RPMI7951 (cell line): ENCODE data around the gene CPLX1. TPM values are rescaled to one million over a fixed set of nuclear protein-coding genes. Genes with fewer than 3 reads are reported as not detected.
"Not testable (repeated sequence)": the region's sequence is repeated elsewhere in the genome, so short reads cannot be mapped to it uniquely, and the experiment has no call there.

ENCODE experiments used
- DNase-seq: peaks from one replicate; pipeline ENCODE4 v3.0.0-alpha.2; 2012; ENCODE audit warnings: low read depth
- total RNA-seq: library from RNA; depleted of rRNA; stranded (reverse); fragments of >200 nt; shearing (Covaris generic); gene quantifications from 2 replicates; pipeline ENCODE4 v1.2.3, GENCODE V29; 2014

Gene CPLX1
- total RNA-seq, 1 experiment from 2014 or later: not detected

- no peak for DNase-seq
These were observed 68.8 kb downstream of the CPLX1 start for GRCh38 chr4:757111-757510.

GRCh38 chr4:754221-755120, 71.5 kb downstream of the CPLX1 start:
- no peak for DNase-seq

DNA sequence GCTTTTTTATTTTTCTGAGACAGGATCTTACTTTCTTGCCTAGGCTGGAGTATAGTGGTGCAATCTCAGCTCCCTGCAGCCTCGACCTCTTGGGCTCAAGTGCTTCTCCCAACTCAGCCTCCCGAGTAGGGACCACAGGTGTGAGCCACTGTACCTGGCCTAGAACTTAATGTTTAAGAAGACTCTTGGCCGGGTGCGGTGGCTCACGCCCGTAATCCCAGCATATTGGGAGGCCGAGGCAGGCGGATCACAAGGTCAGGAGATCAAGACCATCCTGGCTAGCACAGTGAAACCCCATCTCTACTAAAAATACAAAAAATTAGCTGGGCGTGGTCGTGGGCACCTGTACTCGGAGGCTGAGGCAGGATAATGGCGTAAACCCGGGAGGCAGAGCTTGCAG, 72.7 kb downstream of the CPLX1 start:
- DNase-seq: not testable (repeated sequence)

GRCh38 chr4:752196-752861, 73.6 kb downstream of the CPLX1 start:
- DNase-seq: no peak

DNA sequence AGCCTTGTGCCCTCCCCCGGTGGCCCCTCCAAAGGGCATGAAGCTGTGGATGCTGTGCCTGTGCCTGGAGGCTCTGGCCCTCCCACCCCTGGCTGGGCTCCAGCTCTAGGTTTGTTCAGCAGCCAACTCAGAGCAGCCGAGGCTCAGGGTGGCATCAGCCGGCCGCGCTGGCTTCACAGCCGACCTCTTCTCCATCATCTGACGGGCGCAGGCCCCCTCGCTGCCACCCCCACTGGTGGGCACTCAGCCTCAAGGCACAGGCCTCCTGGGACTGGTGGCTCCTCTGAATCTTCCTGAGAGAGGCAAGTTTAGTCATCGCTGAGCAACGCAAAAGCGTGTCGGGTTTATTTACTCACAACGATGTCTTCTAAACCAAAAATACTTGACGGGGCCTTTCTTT, 74.3 kb downstream of the CPLX1 start:
- no peak for DNase-seq

GRCh38 chr4:749698-750666, 75.9 kb downstream of the CPLX1 start:
- no peak for DNase-seq

- DNase-seq: no peak
These were observed 77.5 kb downstream of the CPLX1 start for GRCh38 chr4:748461-748860.

DNA sequence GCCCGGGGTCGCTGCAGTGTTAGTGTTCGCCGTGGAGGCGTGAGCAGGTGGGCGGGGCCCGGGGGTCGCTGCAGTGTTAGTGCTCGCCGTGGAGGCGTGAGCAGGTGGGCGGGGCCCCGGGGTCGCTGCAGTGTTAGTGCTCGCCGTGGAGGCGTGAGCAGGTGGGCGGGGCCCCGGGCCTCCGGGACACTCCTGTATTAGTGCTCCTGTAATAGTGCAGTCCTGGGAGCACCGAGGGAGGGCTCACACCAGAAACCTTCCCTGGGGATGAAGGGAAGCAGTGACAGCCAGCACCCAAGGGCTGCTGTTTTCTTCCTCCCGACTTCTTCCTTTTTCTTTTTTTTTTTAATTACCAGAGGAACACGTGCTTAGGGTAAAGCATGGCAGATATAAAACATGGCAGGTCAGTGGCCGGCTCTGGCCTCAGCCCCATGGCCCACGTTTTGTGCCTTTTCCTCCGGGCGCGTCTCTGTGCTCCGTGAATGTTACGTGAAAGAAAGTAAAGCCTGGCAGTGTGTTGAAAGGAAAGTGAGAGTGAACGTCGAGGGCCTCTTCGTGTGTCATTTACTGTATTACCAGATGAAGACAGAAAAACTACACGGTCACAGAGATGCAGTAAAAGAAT, 78.3 kb downstream of the CPLX1 start:
- no peak for DNase-seq

DNA sequence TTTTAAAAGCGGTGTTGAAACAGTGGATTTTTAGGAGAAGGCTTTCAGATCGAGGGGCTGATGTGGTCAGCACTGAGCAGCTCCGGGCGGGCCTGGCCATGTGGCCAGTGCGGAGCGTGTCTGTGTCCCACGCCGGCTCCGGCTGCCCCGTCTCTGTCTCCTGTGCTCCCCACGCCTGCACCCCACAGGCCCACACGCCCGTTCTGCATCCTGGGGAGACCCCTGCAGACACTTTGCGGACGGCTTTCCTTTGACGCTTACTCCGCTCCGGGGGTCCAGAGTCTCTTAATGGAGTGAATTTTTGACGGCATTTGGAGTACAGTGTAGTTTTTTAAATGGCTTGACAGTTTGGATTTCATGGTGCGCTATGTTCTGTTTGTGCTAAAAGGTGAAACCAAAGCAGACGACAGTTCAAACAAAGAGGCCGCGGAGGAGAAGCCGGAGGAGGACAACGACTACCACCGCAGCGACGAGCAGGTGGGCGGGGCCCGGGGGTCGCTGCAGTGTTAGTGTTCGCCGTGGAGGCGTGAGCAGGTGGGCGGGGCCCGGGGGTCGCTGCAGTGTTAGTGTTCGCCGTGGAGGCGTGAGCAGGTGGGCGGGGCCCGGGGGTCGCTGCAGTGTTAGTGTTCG, 81.6 kb downstream of the CPLX1 start:
- no peak for DNase-seq

DNA sequence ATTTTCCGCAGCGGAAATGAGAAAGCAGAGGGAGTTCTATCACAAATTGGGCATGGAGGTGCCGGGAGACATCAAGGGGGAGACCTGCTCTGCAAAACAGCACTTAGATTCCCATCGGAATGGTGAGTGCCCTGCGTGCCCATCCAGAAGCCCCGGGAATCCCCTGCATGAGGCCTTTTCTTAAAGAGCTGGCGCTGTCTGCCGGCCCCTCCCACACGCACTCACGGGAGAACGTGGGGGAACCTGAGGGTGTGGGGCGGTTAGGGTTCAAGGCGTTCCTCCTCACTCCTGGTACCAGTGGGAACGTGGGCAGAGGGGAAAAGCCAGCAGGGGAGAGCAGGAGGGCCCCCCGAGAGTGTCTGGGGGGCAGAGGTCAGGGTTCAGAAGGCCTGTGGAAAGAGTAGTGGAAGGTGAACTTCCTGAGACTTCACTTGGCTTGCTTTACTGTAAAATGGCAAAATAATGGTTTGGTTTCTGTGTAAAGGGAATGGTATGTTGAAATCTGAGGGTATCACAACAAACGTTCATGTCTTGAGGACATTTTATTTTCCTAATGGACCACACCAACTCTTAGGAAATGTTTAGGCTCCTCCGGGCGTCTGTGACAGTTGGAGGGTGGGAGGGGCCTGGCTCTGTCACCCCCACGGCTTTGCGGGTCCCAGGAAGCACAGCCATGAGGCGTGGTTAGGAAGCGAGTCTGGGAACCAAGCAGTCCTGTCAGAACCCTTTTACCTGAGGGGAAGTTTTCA, 82.3 kb downstream of the CPLX1 start:
- DNase-seq: no peak

DNA sequence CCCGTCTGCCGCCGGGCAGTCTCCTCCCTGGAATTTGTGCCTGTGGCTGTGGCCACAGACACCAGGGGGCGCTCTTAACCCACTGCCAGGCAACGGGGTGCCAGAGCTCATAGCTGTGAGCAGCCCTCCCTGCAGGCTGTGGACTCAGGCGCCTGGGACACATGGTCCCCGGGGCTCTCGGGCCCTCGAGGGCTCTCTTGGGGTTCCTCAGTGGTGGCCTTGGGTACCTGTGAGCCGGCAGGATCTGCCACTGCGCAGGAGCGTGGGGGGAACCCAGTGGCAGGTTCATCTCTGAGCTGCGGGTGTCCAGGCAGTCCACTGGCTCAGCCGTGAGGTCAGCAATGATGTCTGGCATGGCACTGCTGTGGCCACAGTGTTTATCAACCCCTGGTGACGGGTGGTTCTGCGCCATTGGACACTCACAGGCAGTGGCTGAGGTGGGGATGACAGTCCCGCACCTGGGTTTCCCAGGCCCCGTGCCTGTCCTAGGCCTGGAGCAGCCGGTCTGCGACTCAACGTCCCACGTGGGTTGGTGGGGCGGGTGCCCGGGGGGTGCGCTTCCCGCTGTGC, 83.1 kb downstream of the CPLX1 start:
- DNase-seq: peak; percentile 28

DNA sequence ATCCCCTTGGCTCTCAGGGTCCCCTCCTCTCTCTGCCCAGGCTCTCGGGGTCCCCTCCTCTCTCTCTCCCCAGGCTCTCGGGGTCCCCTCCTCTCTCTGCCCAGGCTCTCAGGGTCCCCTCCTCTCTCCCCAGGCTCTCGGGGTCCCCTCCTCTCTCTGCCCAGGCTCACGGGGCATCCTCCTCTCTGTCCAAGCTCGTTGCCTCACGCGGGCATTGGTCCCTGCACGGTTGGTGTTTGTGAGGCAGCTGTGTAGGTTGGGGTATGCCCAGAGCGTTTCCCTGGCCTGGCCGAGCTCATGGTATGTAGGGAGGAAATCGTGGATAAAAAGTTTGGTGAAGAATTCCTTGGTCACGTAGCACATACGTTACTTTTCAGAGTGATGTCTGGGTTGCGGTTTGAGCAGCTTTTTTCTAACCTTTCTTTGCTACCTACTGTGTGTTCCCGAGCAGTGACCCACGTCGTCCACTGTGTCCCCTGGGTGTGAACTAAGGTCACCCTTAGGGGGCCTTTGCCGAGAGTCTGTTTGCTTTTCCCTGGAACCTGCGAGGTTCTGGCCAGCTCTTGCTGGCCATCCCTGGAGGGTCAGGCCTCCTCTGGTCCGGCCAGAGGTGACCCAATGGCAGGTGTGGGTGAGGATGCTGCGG, 83.7 kb downstream of the CPLX1 start:
- DNase-seq: no peak

DNA sequence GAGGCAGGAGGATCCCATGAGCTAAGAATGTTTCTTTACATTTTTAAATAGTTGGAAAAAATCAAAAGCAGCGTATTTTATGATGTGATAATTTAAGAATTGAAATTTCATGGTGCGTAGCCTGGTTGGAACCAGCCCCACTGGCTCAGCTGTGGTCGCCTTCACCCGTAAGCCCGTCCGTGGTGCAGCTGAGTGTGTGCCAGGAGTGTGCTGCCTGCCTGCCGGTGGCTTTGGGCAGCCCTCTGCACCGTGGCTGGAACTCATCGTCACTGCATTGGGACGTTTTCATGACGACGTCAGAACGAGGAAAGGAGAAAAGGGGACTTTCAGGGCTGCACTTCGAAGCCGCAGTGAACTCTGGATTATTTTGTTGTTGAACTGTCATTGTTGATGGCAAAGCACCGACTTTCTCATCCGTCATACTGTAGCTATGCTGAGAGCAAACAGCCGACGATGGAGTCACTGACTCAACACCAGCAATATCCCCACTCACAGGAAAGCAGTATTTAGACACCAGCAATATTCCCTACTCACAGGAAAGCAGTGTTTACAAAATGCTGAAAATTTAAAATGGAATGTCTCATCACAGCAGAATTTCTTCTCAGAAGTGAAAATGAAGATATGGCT, 85.2 kb downstream of the CPLX1 start:
- no peak for DNase-seq

GRCh38 chr4:740011-740410, 85.9 kb downstream of the CPLX1 start:
- DNase-seq: no peak

GRCh38 chr4:739569-739968, 86.4 kb downstream of the CPLX1 start:
- DNase-seq: no peak

DNA sequence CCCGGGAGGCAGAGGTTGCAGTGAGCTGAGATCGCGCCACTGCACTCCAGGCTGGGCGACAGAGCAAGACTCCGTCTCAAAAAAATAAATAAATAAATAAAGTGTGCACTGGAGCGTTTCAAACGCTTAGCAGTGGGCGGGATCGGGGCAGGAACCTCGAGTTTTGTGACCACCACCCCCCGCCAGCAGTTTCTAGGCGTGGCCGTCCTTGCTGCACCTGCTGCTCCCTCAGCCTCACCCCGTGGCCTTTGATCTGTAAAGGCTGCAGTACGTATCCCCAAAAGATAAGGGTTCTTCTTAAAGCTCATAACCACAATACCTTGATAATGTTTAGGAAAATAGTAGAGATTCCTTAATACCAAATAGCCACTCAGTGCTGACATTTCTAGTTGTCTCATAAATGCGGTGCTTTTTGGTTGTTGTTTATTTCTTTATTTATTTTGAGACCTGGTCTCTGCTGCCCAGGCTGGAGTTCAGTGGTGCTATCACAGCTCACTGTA, 87.1 kb downstream of the CPLX1 start:
- no peak for DNase-seq

GRCh38 chr4:736561-736960, 89.4 kb downstream of the CPLX1 start:
- DNase-seq: not testable (repeated sequence)

GRCh38 chr4:735583-735982, 90.3 kb downstream of the CPLX1 start:
- no peak for DNase-seq
